Measurements from ENCODE around the gene PDZD2.
"Not testable (repeated sequence)": the region's sequence is repeated elsewhere in the genome, so short reads cannot be mapped to it uniquely, and the experiment has no call there.

The PDZD2 gene

DNA sequence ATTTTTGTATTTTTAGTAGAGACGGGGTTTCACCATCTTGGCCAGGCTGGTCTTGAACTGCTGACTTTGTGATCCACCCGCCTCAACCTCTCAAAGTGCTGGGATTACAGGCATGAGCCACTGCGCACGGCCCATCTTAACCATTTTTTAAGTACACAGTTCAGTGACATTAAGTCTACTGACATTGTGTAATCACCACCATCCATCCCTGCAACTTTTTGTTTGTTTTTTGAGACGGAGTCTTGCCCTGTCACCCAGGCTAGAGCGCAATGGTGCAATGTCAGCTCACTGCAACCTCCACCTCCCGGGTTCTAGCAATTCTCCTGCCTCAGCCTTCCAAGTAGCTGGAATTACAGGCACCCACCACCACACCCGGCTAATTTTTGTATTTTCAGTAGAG lies 480.0 kb downstream of the PDZD2 start:
- DNase-seq: not testable (repeated sequence)

DNA sequence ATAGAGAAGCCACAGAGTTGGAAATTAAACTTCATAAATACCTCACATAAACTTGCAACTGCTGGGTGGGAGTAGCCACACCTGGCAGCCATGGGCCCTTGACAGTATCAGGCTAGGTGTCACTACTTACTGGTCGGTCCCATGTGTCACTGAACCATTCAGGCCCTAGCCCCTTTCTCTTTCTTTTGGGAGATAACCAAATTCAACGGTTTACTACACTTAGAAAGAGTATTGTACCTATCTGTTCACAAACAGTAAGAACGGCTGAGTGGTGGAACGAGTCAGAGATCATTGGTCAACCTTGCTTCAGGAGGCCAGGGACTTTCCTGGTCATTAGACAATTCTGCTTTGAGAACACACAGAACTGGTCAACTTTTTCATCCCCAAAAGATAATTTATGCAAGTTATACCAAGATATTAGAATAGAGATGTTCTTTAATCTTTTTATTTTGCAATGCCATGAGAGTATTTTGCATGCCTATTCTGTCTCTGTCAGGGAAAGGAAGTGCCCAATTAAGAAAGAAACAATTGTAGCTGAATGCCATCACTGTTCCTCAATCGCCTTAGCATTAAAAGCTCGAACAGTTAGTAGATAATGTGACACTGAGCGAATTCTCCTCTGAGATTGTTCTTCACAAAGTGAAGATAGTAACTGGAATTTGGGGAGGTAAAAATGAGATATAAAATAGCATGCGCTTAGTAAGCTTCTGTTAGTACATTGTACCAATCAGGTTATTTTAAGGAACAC lies 484.3 kb downstream of the PDZD2 start:
- no peak for DNase-seq

DNA sequence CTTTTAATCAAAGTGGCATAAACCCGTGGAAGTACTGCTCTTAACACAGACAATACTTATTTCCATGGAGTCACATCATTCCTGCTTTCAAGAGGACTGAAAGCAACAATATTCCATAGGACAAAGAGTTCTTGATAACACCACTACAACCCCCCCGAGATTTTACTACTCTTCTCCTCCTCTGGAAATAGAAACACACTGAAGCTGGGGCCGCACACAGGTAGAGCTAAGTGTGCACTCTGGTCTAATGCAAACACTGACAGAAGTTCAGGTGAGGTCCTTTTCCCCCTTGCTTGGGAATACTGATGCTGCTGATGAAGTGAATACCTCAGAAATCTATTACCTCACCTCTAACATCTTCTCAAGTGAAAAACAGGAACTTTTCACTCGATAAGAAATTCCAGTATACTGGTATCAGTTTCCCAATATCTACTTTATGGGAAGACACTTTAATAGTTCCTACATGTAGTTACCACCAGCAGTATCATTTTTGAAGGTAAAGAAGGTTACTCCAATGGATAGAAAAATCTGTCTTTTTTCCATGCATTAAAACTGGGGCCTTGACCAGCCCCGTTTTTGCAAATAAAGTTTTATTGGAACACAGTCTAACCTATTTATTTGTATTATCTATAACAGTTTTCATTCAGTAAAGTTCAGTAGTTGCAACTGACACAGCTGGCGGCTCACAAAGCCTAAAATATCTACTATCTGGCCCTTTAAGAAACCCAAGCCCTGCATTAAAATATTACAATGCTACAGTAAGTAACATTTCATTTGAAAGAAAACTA lies 485.2 kb downstream of the PDZD2 start:
- DNase-seq: no peak

DNA sequence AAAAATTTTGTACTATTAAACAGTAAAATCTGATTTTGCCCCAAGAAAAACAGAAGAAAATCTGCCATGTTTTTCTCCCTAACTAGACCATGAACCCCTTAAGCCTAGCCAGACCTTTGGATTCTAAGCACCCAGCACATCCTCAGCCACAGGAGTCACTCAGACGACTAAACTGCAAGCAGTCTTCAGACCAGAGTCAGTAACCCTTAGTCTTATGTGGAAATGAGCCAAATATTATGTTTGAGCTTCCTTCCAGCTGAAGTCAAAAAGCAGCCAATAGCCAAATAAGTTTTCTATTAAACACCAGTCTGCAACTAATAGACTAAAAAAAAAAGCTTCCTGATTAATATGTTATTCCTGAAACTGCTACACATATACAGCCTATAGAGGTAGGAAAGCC lies 487.8 kb downstream of the PDZD2 start:
- no peak for DNase-seq

DNA sequence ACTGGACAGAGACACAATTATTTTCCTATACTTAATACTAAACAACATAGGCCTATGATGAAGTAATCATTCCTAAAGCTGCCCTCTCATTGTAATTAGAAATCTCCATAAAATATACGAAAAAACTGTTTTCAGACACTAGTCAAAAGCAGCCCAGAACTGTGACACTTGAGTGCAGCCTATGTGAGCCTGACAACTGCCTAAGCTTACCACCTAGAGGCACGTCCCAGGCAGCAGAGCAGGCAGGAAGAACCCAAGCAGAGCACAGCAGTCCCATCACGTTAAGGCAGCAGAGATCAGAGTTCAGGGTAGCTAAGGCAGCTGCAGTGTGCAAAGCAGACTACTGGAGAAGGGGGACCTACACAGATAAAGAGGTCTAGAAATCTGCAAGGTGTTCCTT lies 488.8 kb downstream of the PDZD2 start:
- no peak for DNase-seq

DNA sequence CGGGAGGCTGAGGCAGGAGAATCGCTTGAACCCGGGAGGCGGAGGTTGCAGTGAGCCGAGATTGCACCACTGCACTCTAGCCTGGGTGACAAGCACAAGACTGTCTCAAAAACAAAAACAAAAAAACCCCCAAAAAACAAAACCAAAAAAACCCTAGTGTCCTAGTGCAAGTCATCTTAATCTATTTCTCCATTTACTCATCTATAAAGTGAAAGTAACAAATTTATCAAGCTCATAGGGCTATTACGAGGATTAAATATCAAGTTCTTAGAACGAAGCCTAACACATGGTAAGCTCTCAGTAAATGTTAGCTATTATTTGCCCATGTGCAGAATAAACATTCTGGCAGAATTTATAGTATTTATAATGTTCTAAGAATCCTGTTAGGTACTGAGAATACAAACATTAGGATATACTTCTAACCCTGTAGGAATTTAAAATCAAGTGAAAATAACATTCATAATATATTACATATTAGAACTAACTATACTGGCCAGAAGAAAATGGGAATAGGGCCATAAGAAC lies 490.2 kb downstream of the PDZD2 start:
- no peak for DNase-seq

DNA sequence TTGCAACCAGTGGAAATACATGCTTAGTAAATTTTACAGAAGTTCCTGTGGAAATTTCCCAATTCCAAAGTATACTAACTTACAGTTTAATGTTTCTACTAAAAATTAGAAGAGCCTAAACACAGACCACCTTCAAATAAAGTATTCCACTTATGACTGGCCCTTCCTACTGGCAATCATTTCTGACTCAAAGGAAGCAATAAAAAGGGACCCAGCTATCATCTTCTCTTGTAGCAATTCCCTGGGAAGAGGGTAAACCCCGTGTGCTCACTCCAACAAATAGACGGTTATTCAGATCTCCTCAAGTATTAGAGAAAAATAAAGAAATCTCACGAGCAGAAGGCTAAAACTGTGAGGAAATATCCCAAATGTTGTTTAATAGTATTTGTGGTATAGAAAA lies 491.9 kb downstream of the PDZD2 start:
- DNase-seq: no peak

DNA sequence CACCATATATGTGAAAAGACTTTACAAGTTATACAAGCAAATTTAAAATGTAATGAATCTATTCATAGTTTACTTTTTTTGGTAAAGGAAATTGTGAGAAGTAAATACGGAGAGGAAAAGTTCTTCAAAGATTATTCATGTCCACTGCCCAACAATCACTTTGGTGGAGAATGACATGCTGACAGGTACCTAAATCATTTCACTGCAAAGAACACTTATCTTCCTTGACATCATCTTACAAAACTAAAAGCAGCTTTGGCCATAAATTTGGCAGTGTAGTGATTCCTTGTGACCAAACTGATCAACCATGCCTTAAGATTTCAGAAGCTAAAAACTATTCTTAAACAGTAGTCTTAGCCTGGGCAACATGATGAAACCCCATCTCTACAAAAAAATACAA lies 492.7 kb downstream of the PDZD2 start:
- no peak for DNase-seq

DNA sequence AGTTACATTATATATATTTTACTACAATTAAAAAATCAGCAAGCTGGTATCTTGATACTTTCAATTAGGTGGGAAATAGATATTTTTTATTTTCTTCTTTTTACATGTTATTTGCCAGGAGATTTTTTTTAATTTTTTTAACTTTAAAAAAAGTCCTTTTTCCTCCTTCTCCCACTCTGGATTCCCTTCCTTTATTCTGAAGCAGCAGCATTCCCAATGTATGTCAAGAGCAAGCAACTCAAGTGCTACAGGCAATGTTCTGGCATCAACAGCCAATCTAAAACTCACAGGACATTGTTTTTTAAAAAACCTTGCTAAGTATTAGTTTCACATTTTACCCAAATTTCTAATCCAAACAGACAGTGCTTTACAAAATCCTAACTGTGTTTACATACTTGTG lies 493.8 kb downstream of the PDZD2 start:
- DNase-seq: no peak

DNA sequence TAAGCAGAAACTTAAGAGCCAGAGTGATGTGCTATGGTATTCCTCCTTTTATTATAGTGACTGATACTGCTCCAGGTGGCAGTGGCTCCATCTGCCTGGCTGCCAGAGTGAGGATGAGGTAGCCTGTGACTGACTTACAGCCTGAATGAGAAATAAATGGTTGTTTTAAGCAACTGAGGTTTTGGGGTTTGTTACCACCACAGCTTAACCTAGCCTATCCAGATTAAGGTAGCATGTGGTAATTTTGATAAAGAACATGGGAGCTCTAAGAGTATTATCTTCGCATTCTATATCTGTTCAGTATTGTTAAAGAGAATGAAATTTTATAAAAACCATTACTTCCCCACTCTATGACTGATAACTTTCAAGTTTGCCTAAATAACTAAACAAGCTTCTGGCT lies 496.2 kb downstream of the PDZD2 start:
- DNase-seq: no peak

DNA sequence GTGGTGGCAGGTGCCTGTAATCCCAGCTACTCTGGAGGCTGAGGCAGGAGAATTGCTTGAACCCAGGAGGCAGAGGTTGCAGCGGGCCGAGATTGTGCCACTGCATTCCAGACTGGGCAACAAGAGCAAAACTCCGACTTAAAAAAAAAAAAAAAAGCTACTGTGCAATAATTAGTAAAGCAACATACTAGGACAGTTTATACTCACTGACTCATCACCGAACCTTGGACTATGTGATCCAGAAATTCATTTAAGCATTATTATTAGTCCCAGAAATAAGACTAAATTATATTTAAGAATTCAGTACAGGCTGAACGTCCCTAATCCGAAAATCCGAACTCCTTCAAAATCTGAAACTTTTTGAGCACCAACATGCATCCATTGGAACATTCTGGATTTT lies 497.4 kb downstream of the PDZD2 start:
- no peak for DNase-seq

DNA sequence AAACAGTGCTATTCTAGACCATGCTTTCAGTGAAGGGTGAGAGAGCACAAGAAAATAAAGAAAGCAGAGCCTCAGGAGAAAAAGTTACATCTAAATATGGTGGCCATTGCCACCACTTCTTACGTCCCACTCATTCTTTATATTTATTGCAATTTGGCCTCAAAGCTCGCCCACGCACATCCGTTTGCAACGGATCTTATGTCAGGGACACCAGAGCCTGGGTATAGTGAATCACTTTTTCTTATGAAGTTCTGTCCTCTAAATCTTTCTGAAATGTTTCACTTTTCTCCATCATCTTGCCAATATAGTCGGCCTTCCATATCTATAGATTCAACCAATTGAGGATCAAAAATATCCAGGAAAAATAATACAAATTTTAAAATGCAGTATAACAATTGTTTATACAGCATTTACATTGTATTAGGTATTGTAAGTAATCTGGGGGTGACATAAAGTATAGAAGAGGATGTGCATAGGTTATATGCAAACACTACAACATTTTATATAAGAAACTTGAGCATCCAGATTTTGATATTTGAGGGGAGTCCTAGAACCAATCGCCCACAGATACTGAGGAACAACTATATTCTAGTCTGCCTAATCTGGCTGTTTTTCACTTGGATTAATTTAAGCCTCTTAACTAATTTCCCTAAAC lies 500.0 kb downstream of the PDZD2 start:
- DNase-seq: no peak

DNA sequence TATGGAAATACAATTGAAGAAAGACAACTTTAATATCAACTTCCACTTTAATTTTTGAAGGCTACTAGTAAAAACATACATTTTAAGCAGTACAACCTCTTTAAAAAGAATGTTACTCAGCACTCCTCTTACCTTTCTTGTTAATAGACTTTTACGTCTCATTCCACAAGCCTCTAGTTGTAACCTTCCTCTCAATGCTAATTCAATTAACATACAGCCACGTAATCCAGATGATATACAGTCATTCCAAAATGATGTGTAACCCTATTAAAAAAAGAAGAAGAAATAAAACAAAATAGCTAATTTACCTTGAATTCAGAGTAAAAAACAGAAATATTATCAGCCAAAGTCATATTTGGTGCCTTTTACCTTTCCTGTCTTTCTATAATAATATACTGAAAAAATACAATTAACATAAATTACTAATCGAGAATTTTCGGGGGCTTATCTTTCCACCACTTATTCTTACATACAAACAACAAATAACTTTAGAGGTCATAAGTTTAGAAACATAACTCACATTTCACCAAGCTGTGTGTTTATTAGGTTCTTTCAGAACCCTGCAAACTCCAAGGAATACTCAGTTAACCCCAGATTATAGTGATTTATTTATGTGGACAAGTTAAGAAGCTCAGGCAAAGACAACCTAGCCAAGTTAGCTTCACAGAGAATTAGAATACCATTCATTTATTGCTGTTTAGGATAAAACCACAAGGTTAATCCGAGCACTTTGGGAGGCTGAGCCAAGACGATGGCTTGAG lies 504.9 kb downstream of the PDZD2 start:
- no peak for DNase-seq

DNA sequence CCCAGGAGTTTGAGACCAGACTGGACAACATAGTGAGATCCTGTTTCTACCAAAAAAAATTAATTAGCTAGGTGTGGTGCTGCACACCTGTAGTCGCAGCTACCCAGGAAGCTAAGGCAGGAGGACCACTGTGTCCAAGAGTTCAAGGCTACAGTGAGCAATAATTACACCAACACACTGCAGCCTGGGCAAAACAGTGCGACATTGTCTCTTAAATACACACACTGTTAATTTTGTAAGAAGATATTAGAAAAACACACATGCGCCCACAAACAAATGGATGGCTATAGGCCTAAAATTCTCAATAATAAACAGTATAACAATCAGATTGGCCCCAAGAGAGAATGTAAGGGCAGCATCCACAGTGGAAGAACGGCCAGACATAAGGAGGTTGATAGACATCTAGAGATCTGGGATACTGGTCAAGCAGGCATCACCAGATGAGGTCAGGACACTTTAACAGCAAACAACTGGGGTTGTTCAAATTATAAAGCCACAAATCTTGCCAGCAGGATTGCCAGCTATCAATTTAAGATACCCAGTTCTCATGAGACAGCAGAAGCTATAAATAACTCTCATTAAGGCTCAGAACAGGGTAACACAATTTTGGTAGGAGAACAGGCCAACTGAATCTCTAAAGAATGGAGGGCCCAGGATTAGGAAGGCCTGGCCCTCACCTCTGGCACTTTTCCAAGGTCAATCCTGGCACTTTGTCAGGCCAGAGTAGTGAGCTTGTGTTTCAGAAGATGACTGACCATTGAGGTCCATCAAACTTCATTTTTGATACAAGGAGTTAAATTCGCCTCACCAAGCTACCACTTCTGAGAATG lies 505.7 kb downstream of the PDZD2 start:
- no peak for DNase-seq

DNA sequence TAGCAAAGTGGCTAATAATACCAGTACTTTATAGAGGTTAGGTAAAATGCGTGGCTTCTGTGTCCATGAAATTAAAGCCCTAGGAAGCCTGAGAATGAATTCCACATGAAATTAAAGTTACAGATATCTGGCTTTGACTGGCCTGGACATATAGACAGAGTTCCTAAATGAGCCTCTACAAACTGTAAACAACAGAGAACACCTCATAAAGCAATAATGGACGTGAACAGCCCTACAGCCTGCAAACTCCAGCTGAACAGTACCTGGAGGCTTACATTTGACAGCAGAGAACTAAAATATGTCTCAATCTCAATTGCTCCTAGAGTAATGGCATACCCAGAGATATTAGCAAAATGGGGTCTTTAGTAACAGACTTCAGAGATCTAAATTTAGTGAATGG lies 506.4 kb downstream of the PDZD2 start:
- DNase-seq: no peak

DNA sequence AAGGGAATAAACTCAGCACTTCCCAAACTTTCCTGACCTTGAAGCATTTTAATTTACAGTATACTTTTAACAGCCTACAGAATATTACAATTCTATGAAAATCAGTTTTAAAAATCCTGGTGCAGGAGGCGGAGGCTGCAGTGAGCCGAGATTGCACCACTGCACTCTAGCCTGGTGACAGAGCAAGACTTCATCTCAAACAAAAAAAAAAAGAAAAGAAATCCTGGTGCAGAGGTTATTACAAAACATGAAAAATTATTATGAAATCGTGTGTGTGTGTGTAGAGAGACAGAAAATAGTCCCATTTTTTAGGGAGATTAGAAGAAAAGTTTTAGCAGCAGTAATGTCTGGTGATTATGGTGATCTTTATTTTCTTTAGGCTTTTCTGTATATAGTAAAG lies 508.3 kb downstream of the PDZD2 start:
- DNase-seq: no peak

DNA sequence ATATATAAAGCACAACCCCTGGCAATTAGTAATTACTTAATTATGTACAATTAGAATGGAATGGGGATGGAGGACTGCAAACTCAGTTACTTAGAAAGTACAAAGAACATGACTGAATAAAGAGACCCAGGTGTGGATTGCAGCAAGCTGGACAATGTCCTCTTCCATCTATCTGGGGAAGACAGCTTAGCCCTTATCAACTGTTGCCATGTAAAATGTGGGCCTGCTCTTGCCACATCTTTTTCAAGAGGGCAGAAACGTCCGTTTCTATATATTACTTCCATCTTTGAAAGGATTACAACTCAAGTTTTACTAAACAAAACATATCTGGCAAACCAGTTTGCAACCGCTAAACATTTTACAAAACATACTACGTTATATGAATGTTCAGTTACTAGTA lies 509.0 kb downstream of the PDZD2 start:
- no peak for DNase-seq

DNA sequence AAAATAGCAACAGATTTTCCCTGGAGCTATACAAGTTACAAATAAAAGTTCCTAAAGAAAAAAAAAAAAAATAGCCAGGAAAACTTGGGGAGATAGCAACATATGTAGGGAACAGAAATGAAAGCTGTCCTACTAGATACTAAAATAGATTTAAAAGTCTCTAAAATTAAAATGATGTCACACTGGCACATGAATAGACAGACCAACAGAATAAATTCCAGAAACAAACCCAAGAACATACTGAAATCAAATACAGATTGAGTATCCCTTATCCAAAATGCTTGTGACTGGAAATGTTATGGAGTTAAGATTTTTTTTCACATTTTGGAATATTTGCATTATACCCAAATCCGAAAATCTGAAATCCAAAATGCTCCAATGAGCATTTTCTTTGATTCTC lies 511.4 kb downstream of the PDZD2 start:
- no peak for DNase-seq

DNA sequence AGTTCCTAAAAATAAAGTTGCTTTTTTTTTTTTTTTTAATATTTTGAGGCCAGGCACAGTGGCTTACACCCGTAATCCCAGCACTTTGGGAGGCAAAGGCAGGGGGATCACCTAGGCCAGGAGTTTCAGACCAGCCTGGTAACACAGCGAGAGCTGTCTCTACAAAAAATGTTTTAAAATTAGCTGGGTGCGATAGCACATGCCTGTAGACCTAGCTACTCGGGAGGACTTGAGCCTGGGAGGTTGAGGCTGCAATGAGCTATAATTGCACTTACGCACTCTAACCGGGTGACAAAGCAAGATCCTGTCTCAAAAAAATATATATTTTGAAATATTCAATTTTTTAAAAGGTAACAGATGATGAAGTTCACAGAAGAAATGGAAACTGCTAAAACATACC lies 512.3 kb downstream of the PDZD2 start:
- no peak for DNase-seq

DNA sequence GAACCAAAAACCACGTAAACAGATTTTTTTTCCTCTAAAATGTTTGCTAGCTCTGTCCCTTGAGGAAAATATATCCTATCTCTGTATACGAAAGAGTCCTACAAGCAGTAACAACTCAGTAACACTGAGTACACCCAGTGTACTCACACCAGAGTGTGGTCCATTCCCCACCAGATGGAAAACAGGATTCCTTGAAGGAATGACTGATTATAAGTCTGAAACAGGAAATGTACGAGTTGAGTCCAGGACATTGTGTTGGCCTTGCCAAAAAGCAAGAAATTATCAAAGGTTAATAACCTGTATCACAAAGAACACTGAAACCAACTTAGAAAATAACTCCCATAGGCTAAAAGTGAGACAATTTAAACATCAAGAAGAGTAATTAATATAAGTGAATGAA lies 514.8 kb downstream of the PDZD2 start:
- DNase-seq: no peak

DNA sequence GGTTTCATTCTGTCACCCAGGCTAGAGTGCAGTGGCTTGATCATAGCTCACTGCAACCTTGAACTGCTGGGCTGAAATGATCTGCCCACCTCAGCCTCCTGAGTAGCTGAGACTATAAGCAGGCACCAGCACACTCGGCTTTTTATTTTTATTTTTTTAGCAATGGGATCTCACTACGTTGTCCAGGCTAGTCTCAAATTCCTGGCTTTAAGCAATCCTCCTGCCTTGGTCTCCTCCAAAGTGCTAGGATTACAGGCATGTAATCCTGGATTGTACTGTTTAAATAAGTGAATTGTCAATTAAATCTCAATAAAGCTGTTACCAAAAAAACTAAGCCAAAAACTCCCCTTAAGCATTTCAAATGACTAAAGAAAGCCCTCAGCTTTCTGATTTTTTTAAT lies 516.3 kb downstream of the PDZD2 start:
- DNase-seq: no peak

DNA sequence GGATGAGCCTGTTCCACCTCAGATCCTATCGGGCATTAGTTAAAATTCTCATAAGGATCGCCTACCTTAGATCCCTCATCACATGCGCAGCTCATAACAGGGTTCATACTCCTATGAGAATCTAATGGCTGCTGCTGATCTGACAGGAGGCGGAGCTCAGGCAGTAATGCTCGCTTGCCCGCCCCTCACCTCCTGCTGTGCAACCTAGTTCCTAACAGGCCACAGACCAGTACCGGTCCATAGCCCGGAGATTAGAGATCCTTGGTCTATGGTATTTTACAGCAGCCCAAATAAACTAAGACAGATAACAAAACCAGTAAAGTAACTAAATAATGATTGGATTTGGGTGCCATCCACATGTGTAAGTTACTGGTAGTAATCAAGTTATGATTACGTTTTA lies 517.7 kb downstream of the PDZD2 start:
- no peak for DNase-seq

All from kidney glomerular epithelial cell (primary cell).